Hepatocyte (in vitro differentiated cells): Measurements from ENCODE around the gene FGF3.

ENCODE experiments used
- EZH2 ChIP-seq: fragments of 200-600 bp; sonication (generic); IDR thresholded peaks from 2 replicates; pipeline ENCODE4 v1.6.1; 2016; ENCODE audit warnings: antibody characterized with exemption, mild to moderate bottlenecking, borderline replicate concordance
- EZH2phosphoT487 ChIP-seq: fragments of 200-600 bp; sonication (generic); IDR thresholded peaks from one replicate; pipeline ENCODE4 v1.6.1; 2018; ENCODE audit warnings: antibody characterized with exemption, mild to moderate bottlenecking, low read depth, moderate library complexity; ENCODE audit not compliant: unreplicated experiment, severe bottlenecking
- TF ChIP-seq, protein P1 (sequence below): fragments of 200-600 bp; sonication (generic); IDR thresholded peaks from 2 replicates; pipeline ENCODE4 v1.5.1; 2016; ENCODE audit warnings: antibody characterized with exemption, mild to moderate bottlenecking; ENCODE audit not compliant: poor library complexity

DNA sequence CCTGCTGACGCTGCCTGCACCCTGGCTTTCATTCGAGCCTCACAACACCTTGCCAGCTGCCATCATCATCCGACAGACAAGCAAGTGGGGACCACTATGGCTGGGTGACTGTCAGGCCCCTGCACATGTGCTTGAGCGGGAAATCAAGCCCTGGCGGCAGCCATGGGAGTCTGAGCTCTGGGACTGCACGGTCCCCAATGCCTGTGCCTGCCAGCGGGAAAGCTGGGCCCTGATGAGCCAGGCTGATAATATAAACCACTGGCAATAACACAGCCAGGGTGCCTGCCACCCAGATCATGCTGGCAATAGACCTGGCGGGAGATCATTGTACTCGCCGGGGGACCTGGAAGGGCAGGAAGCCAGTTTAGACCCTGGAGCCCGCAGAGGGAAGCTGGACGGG, 2.5 kb downstream of the FGF3 start:
- TF ChIP-seq, protein P1, sequence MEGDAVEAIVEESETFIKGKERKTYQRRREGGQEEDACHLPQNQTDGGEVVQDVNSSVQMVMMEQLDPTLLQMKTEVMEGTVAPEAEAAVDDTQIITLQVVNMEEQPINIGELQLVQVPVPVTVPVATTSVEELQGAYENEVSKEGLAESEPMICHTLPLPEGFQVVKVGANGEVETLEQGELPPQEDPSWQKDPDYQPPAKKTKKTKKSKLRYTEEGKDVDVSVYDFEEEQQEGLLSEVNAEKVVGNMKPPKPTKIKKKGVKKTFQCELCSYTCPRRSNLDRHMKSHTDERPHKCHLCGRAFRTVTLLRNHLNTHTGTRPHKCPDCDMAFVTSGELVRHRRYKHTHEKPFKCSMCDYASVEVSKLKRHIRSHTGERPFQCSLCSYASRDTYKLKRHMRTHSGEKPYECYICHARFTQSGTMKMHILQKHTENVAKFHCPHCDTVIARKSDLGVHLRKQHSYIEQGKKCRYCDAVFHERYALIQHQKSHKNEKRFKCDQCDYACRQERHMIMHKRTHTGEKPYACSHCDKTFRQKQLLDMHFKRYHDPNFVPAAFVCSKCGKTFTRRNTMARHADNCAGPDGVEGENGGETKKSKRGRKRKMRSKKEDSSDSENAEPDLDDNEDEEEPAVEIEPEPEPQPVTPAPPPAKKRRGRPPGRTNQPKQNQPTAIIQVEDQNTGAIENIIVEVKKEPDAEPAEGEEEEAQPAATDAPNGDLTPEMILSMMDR = no peak
- no peak for TF ChIP-seq EZH2phosphoT487
- TF ChIP-seq EZH2 = no peak
